GM12878 (cell line): ENCODE data around the gene LIMD2. TPM values are rescaled to one million over a fixed set of nuclear protein-coding genes. Genes with fewer than 3 reads are reported as not detected.

Source experiments
- ATAC-seq: fragments of 200-7000 bp; cut with Tn5 transposase; 3 replicates; pipeline ENCODE4 v1.9.1; 2020; ENCODE audit warnings: mild to moderate bottlenecking, moderate library complexity
- BruUV-seq: library from RNA; stranded (reverse); fragments of 400-500 nt; replicated peaks from 2 replicates; lab custom pipeline; 2021; lab: Mats Ljungman, UMichigan
- CTCF ChIA-PET: fragments of 300-600 bp; sonication (Branson Sonifier 250); formaldehyde crosslinking; extraction: SDS; loops from one replicate; lab custom pipeline; 2021; ENCODE audit warnings: inconsistent platforms; lab: Yijun Ruan, JAX
- POLR2A ChIA-PET: fragments of 350-600 bp; formaldehyde crosslinking; extraction: SDS; loops from one replicate; lab custom pipeline; 2021; ENCODE audit warnings: inconsistent platforms; lab: Charles Lee
- RAD21 ChIA-PET: fragments of 300-600 bp; sonication (Branson Sonifier 250); formaldehyde crosslinking; loops from one replicate; lab custom pipeline; 2023; ENCODE audit warnings: antibody characterized with exemption; ENCODE audit not compliant: unreplicated experiment; lab: Charles Lee
- SMC1A ChIA-PET: fragments of 300-600 bp; sonication (Branson Sonifier 250); formaldehyde crosslinking; loops from one replicate; lab custom pipeline; 2023; ENCODE audit not compliant: unreplicated experiment, uncharacterized antibody; lab: Charles Lee
- DNase-seq: peaks from one replicate; pipeline ENCODE4 v3.0.0-alpha.2; 2011; ENCODE audit warnings: low read depth, low spot score
- FAIRE-seq: peaks from 3 replicates; lab custom pipeline; 2011; peaks lifted over from hg19 to GRCh38; lab: Jason Lieb, UNC
- H2AFZ ChIP-seq: 2 replicates; pipeline ENCODE4 v1.6.0; 2011; ENCODE audit warnings: low read depth, low read length, control low read depth; ENCODE audit not compliant: control insufficient read depth
- H3K27ac ChIP-seq: 2 replicates; pipeline ENCODE4 v1.5.1; 2011; ENCODE audit warnings: control low read depth; ENCODE audit not compliant: control insufficient read depth, insufficient read depth
- H3K27me3 ChIP-seq, 2 experiments: replicated peaks in 1 of 2; 2 replicates each; pipeline versions ENCODE4 v1.6.0 to v1.6.1; 2011; ENCODE audit warnings: low read length in 1 of 2; ENCODE audit not compliant: control insufficient read depth in 2 of 2, insufficient read depth in 2 of 2
- H3K36me3 ChIP-seq, 2 experiments: 2 replicates each; pipeline ENCODE4 v1.5.1; 2011; ENCODE audit warnings: low read length in 1 of 2; ENCODE audit not compliant: control insufficient read depth in 2 of 2, insufficient read depth in 2 of 2
- H3K4me1 ChIP-seq: 2 replicates; pipeline ENCODE4 v1.6.1; 2011; ENCODE audit warnings: mild to moderate bottlenecking, low read length, moderate library complexity, mixed read lengths; ENCODE audit not compliant: control insufficient read depth, insufficient read depth
- H3K4me2 ChIP-seq: 2 replicates; pipeline ENCODE4 v1.6.0; 2011; ENCODE audit warnings: control low read depth; ENCODE audit not compliant: control insufficient read depth, insufficient read depth
- H3K4me3 ChIP-seq: fragments of 200-600 bp; sonication (generic); 2 replicates; pipeline ENCODE4 v1.5.1; 2016
- H3K79me2 ChIP-seq: 2 replicates; pipeline ENCODE4 v1.6.0; 2011; ENCODE audit warnings: low read length; ENCODE audit not compliant: control insufficient read depth, insufficient read depth
- H3K9ac ChIP-seq: 2 replicates; pipeline ENCODE4 v1.8.0; 2011; ENCODE audit warnings: low read length, control low read depth, mixed read lengths; ENCODE audit not compliant: control insufficient read depth, insufficient read depth
- H3K9me3 ChIP-seq: replicated peaks from 3 replicates; pipeline ENCODE4 v1.5.1; 2011; ENCODE audit warnings: mild to moderate bottlenecking, low read length; ENCODE audit not compliant: control insufficient read depth, insufficient read depth
- H4K20me1 ChIP-seq: 2 replicates; pipeline ENCODE4 v1.6.0; 2011; ENCODE audit not compliant: control insufficient read depth, insufficient read depth
- BCL11A ChIP-seq: IDR thresholded peaks from 2 replicates; pipeline ENCODE4 v1.6.1; 2011; ENCODE audit warnings: low read depth, low read length
- CBX5 ChIP-seq: sonication (generic); IDR thresholded peaks from 2 replicates; pipeline ENCODE4 v1.6.1; 2016; ENCODE audit warnings: low read depth, moderate library complexity, mild to moderate bottlenecking, inconsistent platforms
- CHD4 ChIP-seq: fragments of 200-600 bp; sonication (generic); IDR thresholded peaks from 2 replicates; pipeline ENCODE4 v1.6.1; 2016; ENCODE audit warnings: mild to moderate bottlenecking
- DPF2 ChIP-seq: fragments of 450-650 bp; IDR thresholded peaks from 2 replicates; pipeline ENCODE4 v1.6.1; 2017; ENCODE audit warnings: mild to moderate bottlenecking
- EED ChIP-seq: sonication (generic); IDR thresholded peaks from 2 replicates; pipeline ENCODE4 v1.6.1; 2016; ENCODE audit warnings: antibody characterized with exemption, low read depth
- IRF4 ChIP-seq: IDR thresholded peaks from 2 replicates; pipeline ENCODE4 v1.6.1; 2011; ENCODE audit warnings: low read depth, low read length
- JUND ChIP-seq: IDR thresholded peaks from 2 replicates; pipeline ENCODE4 v1.6.1; 2012; ENCODE audit warnings: low read depth, mild to moderate bottlenecking, low read length, improper control_type of control experiment, moderate library complexity
- MEF2B ChIP-seq: fragments of 450-650 bp; IDR thresholded peaks from 2 replicates; pipeline ENCODE4 v1.6.1; 2018; ENCODE audit warnings: mild to moderate bottlenecking, moderate library complexity; ENCODE audit not compliant: partially characterized antibody, poor library complexity, severe bottlenecking
- MYC ChIP-seq: IDR thresholded peaks from 2 replicates; pipeline ENCODE4 v1.6.1; 2011; ENCODE audit warnings: mild to moderate bottlenecking, low read length, moderate library complexity, inconsistent platforms; ENCODE audit not compliant: insufficient read depth, insufficient replicate concordance, insufficient read length, severe bottlenecking
- NR2F1 ChIP-seq: fragments of 450-650 bp; conservative IDR thresholded peaks from 2 replicates; pipeline ENCODE4 v1.6.1; 2017; ENCODE audit warnings: mild to moderate bottlenecking
- PKNOX1 ChIP-seq: fragments of 450-650 bp; IDR thresholded peaks from 2 replicates; pipeline ENCODE4 v1.6.1; 2016; ENCODE audit warnings: mild to moderate bottlenecking
- TARDBP ChIP-seq: IDR thresholded peaks from 2 replicates; pipeline ENCODE4 v1.6.1; 2016; ENCODE audit warnings: borderline replicate concordance
- YBX1 ChIP-seq: fragments of 450-650 bp; IDR thresholded peaks from 2 replicates; pipeline ENCODE4 v1.6.1; 2016; ENCODE audit warnings: antibody characterized with exemption
- WGBS: methylation state at CpG from one replicate; pipeline ENCODE4 v1.1.6; 2016; ENCODE audit warnings: low lambda C conversion rate; ENCODE audit not compliant: insufficient replicate concordance, insufficient coverage; ENCODE audit errors: missing lambda C conversion rate; 5-methylcytosine and 5-hydroxymethylcytosine counted together
- in situ Hi-C: fragments of 300-500 bp; cut with MboI; formaldehyde crosslinking; loops from 9 replicates; pipeline ENCODE4 v1.14.3; 2018; ENCODE audit warnings: mixed read lengths
- intact Hi-C: fragments of 100-400 bp; cut with micrococcal nuclease; formaldehyde crosslinking; loops from one replicate; pipeline ENCODE4 v1.14.2; 2022; ENCODE audit not compliant: unreplicated experiment
- polyA plus RNA-seq, 11 experiments: library from polyadenylated mRNA; depleted of rRNA in 4 of 11; unstranded in 6 of 11; stranded (reverse) in 5 of 11; fragments of >200 nt; fragmentation: Nextera tagmentation in 4 of 11; fragmentation: Illumina TruSeq in 1 of 11; extraction: Ambion mirVana in 4 of 11; extraction: Trizol in 1 of 11; gene quantifications; 1 replicate in 1 of 11; 2 replicates in 10 of 11; pipeline versions ENCODE4 v1.2.1 to v1.2.3, GENCODE V29; 2011 to 2016; ENCODE audit warnings: inconsistent platforms in 2 of 11, missing spikeins in 2 of 11, low read depth in 1 of 11
- total RNA-seq, 4 experiments: library from RNA; depleted of rRNA in 3 of 4; stranded (reverse); fragments of >200 nt in 3 of 4; fragmentation: Illumina TruSeq in 1 of 4; extraction: Trizol in 1 of 4; gene quantifications; 2 replicates each; pipeline versions ENCODE4 v1.2.1 to v1.2.3, GENCODE V29; 2013 to 2021
- TF ChIP-seq, protein P1 (sequence below): fragments of 450-650 bp; IDR thresholded peaks from 2 replicates; pipeline ENCODE4 v1.6.1; 2017; ENCODE audit warnings: mild to moderate bottlenecking, moderate library complexity
- TF ChIP-seq, protein P2 (sequence below): IDR thresholded peaks from 2 replicates; pipeline ENCODE4 v1.6.1; 2012; ENCODE audit warnings: low read depth, low read length, improper control_type of control experiment
- TF ChIP-seq, protein P3 (sequence below): IDR thresholded peaks from 2 replicates; pipeline ENCODE4 v1.6.1; 2012; ENCODE audit warnings: mild to moderate bottlenecking, low read depth, low read length

Gene LIMD2
- total and polyA plus RNA-seq, 10 of the 15 experiments (the other 5 are each of a cell fraction or from before 2014, with no cell fraction given): 1.1 to 339 (median 181) TPM

GRCh38 chr17:63680700-63681099 is 19.2 kb downstream of the LIMD2 start:
- 92% methylated on average over 1 of the region's 1 CpG for WGBS
- H3K9ac ChIP-seq: no peak overlapping the region
- H2AFZ ChIP-seq: no peak overlapping the region
- H3K27me3 ChIP-seq: no peaks in the 10 kb centered on the region
- H3K4me3 ChIP-seq: no peak overlapping the region
- no peaks in the 10 kb centered on the region for H3K4me1 ChIP-seq
- ChIA-PET RAD21 (no interaction called here), SMC1A (interaction anchor here (0.6 to 1.5 kb wide), 2 partner anchors 15 to 54 kb away, joined by 3 to 4 read pairs; no protein-coding TSS in a partner anchor), CTCF (interaction anchor here (0.6 to 1.2 kb wide), 4 partner anchors 14 to 69 kb away, joined by 3 to 4 read pairs (median 3); no protein-coding TSS in a partner anchor), POLR2A (interaction anchor here (0.8 to 2.1 kb wide), 2 partner anchors 10 to 160 kb away, joined by 3 to 5 read pairs; no protein-coding TSS in a partner anchor)
- DNase-seq: no peak
- no TSS peak for BruUV-seq
- H3K79me2 ChIP-seq: no peaks in the 10 kb centered on the region
- ATAC-seq: no peak
- in situ Hi-C loops (no loop called here), intact Hi-C loops (no loop called here)
- no peak overlapping the region for H3K27ac ChIP-seq
- H3K9me3 ChIP-seq: no peaks in the 10 kb centered on the region
- no peak for FAIRE-seq
- H3K4me2 ChIP-seq: no peak overlapping the region
- H3K36me3 ChIP-seq: peaks cover 2 to 12% of the 10 kb centered on the region in 2 experiments
- no peaks in the 10 kb centered on the region for H4K20me1 ChIP-seq
- TF ChIP-seq CBX5 (no peak), IRF4 (no peak), PKNOX1 (no peak), EED (no peak), MYC (no peak), YBX1 (no peak), DPF2 (no peak), MEF2B (no peak), TARDBP (no peak), CHD4 (no peak), NR2F1 (no peak), JUND (no peak), BCL11A (no peak)
- TF ChIP-seq, protein P1, sequence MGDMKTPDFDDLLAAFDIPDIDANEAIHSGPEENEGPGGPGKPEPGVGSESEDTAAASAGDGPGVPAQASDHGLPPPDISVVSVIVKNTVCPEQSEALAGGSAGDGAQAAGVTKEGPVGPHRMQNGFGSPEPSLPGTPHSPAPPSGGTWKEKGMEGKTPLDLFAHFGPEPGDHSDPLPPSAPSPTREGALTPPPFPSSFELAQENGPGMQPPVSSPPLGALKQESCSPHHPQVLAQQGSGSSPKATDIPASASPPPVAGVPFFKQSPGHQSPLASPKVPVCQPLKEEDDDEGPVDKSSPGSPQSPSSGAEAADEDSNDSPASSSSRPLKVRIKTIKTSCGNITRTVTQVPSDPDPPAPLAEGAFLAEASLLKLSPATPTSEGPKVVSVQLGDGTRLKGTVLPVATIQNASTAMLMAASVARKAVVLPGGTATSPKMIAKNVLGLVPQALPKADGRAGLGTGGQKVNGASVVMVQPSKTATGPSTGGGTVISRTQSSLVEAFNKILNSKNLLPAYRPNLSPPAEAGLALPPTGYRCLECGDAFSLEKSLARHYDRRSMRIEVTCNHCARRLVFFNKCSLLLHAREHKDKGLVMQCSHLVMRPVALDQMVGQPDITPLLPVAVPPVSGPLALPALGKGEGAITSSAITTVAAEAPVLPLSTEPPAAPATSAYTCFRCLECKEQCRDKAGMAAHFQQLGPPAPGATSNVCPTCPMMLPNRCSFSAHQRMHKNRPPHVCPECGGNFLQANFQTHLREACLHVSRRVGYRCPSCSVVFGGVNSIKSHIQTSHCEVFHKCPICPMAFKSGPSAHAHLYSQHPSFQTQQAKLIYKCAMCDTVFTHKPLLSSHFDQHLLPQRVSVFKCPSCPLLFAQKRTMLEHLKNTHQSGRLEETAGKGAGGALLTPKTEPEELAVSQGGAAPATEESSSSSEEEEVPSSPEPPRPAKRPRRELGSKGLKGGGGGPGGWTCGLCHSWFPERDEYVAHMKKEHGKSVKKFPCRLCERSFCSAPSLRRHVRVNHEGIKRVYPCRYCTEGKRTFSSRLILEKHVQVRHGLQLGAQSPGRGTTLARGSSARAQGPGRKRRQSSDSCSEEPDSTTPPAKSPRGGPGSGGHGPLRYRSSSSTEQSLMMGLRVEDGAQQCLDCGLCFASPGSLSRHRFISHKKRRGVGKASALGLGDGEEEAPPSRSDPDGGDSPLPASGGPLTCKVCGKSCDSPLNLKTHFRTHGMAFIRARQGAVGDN: no peak
- TF ChIP-seq, protein P2, sequence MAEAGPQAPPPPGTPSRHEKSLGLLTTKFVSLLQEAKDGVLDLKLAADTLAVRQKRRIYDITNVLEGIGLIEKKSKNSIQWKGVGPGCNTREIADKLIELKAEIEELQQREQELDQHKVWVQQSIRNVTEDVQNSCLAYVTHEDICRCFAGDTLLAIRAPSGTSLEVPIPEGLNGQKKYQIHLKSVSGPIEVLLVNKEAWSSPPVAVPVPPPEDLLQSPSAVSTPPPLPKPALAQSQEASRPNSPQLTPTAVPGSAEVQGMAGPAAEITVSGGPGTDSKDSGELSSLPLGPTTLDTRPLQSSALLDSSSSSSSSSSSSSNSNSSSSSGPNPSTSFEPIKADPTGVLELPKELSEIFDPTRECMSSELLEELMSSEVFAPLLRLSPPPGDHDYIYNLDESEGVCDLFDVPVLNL: no peak
- TF ChIP-seq, protein P3, sequence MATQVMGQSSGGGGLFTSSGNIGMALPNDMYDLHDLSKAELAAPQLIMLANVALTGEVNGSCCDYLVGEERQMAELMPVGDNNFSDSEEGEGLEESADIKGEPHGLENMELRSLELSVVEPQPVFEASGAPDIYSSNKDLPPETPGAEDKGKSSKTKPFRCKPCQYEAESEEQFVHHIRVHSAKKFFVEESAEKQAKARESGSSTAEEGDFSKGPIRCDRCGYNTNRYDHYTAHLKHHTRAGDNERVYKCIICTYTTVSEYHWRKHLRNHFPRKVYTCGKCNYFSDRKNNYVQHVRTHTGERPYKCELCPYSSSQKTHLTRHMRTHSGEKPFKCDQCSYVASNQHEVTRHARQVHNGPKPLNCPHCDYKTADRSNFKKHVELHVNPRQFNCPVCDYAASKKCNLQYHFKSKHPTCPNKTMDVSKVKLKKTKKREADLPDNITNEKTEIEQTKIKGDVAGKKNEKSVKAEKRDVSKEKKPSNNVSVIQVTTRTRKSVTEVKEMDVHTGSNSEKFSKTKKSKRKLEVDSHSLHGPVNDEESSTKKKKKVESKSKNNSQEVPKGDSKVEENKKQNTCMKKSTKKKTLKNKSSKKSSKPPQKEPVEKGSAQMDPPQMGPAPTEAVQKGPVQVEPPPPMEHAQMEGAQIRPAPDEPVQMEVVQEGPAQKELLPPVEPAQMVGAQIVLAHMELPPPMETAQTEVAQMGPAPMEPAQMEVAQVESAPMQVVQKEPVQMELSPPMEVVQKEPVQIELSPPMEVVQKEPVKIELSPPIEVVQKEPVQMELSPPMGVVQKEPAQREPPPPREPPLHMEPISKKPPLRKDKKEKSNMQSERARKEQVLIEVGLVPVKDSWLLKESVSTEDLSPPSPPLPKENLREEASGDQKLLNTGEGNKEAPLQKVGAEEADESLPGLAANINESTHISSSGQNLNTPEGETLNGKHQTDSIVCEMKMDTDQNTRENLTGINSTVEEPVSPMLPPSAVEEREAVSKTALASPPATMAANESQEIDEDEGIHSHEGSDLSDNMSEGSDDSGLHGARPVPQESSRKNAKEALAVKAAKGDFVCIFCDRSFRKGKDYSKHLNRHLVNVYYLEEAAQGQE: no peak
